GM19239 (cell line): ENCODE measurements around the gene ZNF8.
"Not testable (repeated sequence)": the region's sequence is repeated elsewhere in the genome, so short reads cannot be mapped to it uniquely, and the experiment has no call there.

Experiments
- DNase-seq: peaks from one replicate; pipeline ENCODE4 v3.0.0; 2011; ENCODE audit warnings: low spot score; ENCODE audit not compliant: insufficient read length
- FAIRE-seq: peaks from 2 replicates; lab custom pipeline; 2011; peaks lifted over from hg19 to GRCh38; lab: Jason Lieb, UNC

The ZNF8 gene

GRCh38 chr19:58332697-58333096, 53.9 kb downstream of the ZNF8 start:
- DNase-seq: no peak
- FAIRE-seq: no peak

GRCh38 chr19:58334691-58335249, 56.0 kb downstream of the ZNF8 start:
- FAIRE-seq: no peak
- DNase-seq: no peak

- FAIRE-seq (no peak), DNase-seq (no peak)
Measured at GRCh38 chr19:58335630-58336029, 56.9 kb downstream of the ZNF8 start.

GRCh38 chr19:58336216-58336615, 57.5 kb downstream of the ZNF8 start:
- DNase-seq: no peak
- FAIRE-seq: no peak

- FAIRE-seq (no peak), DNase-seq (no peak)
Measured at GRCh38 chr19:58336820-58337219, 58.1 kb downstream of the ZNF8 start.

GRCh38 chr19:58338336-58338735, 59.6 kb downstream of the ZNF8 start:
- FAIRE-seq (no peak), DNase-seq (no peak)

- FAIRE-seq (no peak), DNase-seq (no peak)
Measured at GRCh38 chr19:58338825-58339558, 60.2 kb downstream of the ZNF8 start.

GRCh38 chr19:58345558-58345957, 66.8 kb downstream of the ZNF8 start:
- no peak for DNase-seq
- no peak for FAIRE-seq

- FAIRE-seq: peak; percentile 78
- DNase-seq: peak; percentile 95
Measured at GRCh38 chr19:58346961-58347929, 68.5 kb downstream of the ZNF8 start.

- FAIRE-seq: peak; percentile 70
- not testable (repeated sequence) for DNase-seq
Measured at GRCh38 chr19:58348080-58348479, 69.3 kb downstream of the ZNF8 start.

- FAIRE-seq (no peak), DNase-seq (no peak)
Measured at GRCh38 chr19:58349590-58349989, 70.8 kb downstream of the ZNF8 start.

- DNase-seq: no peak
Measured at GRCh38 chr19:58350001-58350861, 71.5 kb downstream of the ZNF8 start.

GRCh38 chr19:58350871-58351557, 72.3 kb downstream of the ZNF8 start:
- FAIRE-seq (no peak), DNase-seq (no peak)

More at GRCh38 chr19:58350001-58350861, 71.5 kb downstream of the ZNF8 start:
- no peak for FAIRE-seq

GRCh38 chr19:58351558-58351878, 72.8 kb downstream of the ZNF8 start:
- FAIRE-seq (no peak), DNase-seq (no peak)

GRCh38 chr19:58351990-58352755, 73.4 kb downstream of the ZNF8 start:
- FAIRE-seq (no peak), DNase-seq (no peak)
